Measurements from ENCODE around the gene SLC34A3. TPM values are rescaled to one million over a fixed set of nuclear protein-coding genes. Genes with fewer than 3 reads are reported as not detected.

SLC34A3 gene
- total RNA-seq, 4 donors from 2014 or later, result 0.33 TPM; not detected in 3

GRCh38 chr9:137247916-137248175 is 17.1 kb downstream of the SLC34A3 start:
- intact Hi-C loops (cut with DNase I), result no loop called here
- DNase-seq, result no peak
- no peaks in the 10 kb centered on the region for H3K27me3 ChIP-seq
- peaks cover 6 to 9% of the 10 kb centered on the region in 2 donors for H3K36me3 ChIP-seq
- WGBS, 2 donors, result 80 to 92% methylated on average over 4 to 6 of the region's 6 CpGs
- no peak overlapping the region for H3K4me3 ChIP-seq (replicated peaks in 1 of 3)
- TF ChIP-seq CTCF (IDR thresholded peaks at IDR 0.05) (no peak), POLR2A (IDR thresholded peaks at IDR 0.05) (no peak)
- no peaks in the 10 kb centered on the region for H3K9me3 ChIP-seq
- no peak overlapping the region for H3K27ac ChIP-seq
- H3K4me1 ChIP-seq, result peaks cover 0 to 2% of the 10 kb centered on the region in 2 donors

- intact Hi-C loops (cut with DNase I), result no loop called here
- 59 to 67% methylated on average over 8 to 14 of the region's 18 CpGs for WGBS, 2 donors
- Histone ChIP-seq H3K9me3 (no peaks in the 10 kb centered on the region), H3K4me3 (replicated peaks in 1 of 3) (no peak overlapping the region), H3K27ac (no peak overlapping the region), H3K27me3 (no peaks in the 10 kb centered on the region), H3K4me1 (peaks cover 5 to 10% of the 10 kb centered on the region in 2 donors), H3K36me3 (no peaks in the 10 kb centered on the region)
- no peak for DNase-seq
- TF ChIP-seq POLR2A (IDR thresholded peaks at IDR 0.05) (no peak), CTCF (IDR thresholded peaks at IDR 0.05) (no peak)
Measured at GRCh38 chr9:137250329-137251193, 19.9 kb downstream of the SLC34A3 start.

GRCh38 chr9:137251194-137251461 is 20.4 kb downstream of the SLC34A3 start, which contains the start of gene STPG3:
Gene STPG3, plus strand, starts transcription at chr9:137251286. Its CDS starts 1 bp downstream, at chr9:137251287.
- DNase-seq, result no peak
- WGBS, 2 donors, result 61 to 76% methylated on average over 4 of the region's 4 CpGs
- no peaks in the 10 kb centered on the region for H3K36me3 ChIP-seq
- peaks cover 9 to 14% of the 10 kb centered on the region in 2 donors for H3K4me1 ChIP-seq
- H3K9me3 ChIP-seq, result no peaks in the 10 kb centered on the region
- H3K27me3 ChIP-seq, result no peaks in the 10 kb centered on the region
- TF ChIP-seq CTCF (IDR thresholded peaks at IDR 0.05) (no peak), POLR2A (IDR thresholded peaks at IDR 0.05) (no peak)
- intact Hi-C loops (cut with DNase I), result no loop called here
- no peak within 1 kb of the TSS for H3K27ac ChIP-seq
- no peak within 1 kb of the TSS for H3K4me3 ChIP-seq (replicated peaks in 1 of 3)

- WGBS, 2 donors, result 86 to 91% methylated on average over 13 to 18 of the region's 22 CpGs
- no peaks in the 10 kb centered on the region for H3K9me3 ChIP-seq
- intact Hi-C loops (cut with DNase I), result no loop called here
- no peaks in the 10 kb centered on the region for H3K36me3 ChIP-seq
- H3K27ac ChIP-seq, result no peak overlapping the region
- peaks cover 14 to 19% of the 10 kb centered on the region in 2 donors for H3K4me1 ChIP-seq
- no peak for DNase-seq
- H3K27me3 ChIP-seq, result no peaks in the 10 kb centered on the region
- H3K4me3 ChIP-seq (replicated peaks in 1 of 3), result no peak overlapping the region
- no peak for TF ChIP-seq POLR2A (IDR thresholded peaks at IDR 0.05)
- TF ChIP-seq CTCF (IDR thresholded peaks at IDR 0.05), result no peak
Measured at GRCh38 chr9:137251490-137252268, 21.0 kb downstream of the SLC34A3 start.

Measured in thyroid gland (tissue), 4 donors.